HepG2 (cell line): ENCODE measurements around the gene OTOP3. TPM values are rescaled to one million over a fixed set of nuclear protein-coding genes. Genes with fewer than 3 reads are reported as not detected.

Experiments used
- ATAC-seq: fragments of 200-7000 bp; cut with Tn5 transposase; 3 replicates; pipeline ENCODE4 v1.9.1; 2020; ENCODE audit warnings: mild to moderate bottlenecking, moderate library complexity
- BruUV-seq: library from RNA; stranded (reverse); fragments of 400-500 nt; replicated peaks from 2 replicates; lab custom pipeline; 2021; lab: Mats Ljungman, UMichigan
- CTCF ChIA-PET: fragments of 300-600 bp; formaldehyde crosslinking; extraction: SDS; loops from one replicate; lab custom pipeline; 2021; ENCODE audit warnings: low total read pairs, inconsistent platforms, low intra/inter-chr PET ratio; lab: Yijun Ruan, JAX
- POLR2A ChIA-PET: fragments of 350-600 bp; sonication (Branson Sonifier 250); formaldehyde crosslinking; loops from one replicate; lab custom pipeline; 2020; ENCODE audit warnings: antibody characterized with exemption, inconsistent platforms; lab: Yijun Ruan, JAX
- DNase-seq: peaks from one replicate; pipeline ENCODE4 v3.0.0-alpha.2; 2015; ENCODE audit warnings: low spot score
- FAIRE-seq: peaks from 3 replicates; lab custom pipeline; 2011; peaks lifted over from hg19 to GRCh38; lab: Jason Lieb, UNC
- H2AFZ ChIP-seq: one replicate; pipeline ENCODE4 v1.6.1; 2011; ENCODE audit warnings: low read length, inconsistent platforms
- H3K27ac ChIP-seq: fragments of 300-600 bp; 3 replicates; pipeline ENCODE4 v1.8.0; 2011; ENCODE audit warnings: mixed run types, mild to moderate bottlenecking, mixed read lengths, low read length, inconsistent platforms; ENCODE audit not compliant: insufficient read depth; ENCODE audit errors: extremely low read length
- H3K27me3 ChIP-seq, 2 experiments: fragments of 200-600 bp in 1 of 2; 2 replicates in 1 of 2; 3 replicates in 1 of 2; pipeline versions ENCODE4 v1.6.0 to v1.8.0; 2011; ENCODE audit warnings: low read length in 2 of 2, mild to moderate bottlenecking in 2 of 2, moderate library complexity in 2 of 2, inconsistent platforms in 1 of 2; ENCODE audit not compliant: insufficient read depth in 2 of 2, control insufficient read depth in 1 of 2
- H3K36me3 ChIP-seq, 2 experiments: fragments of 200-600 bp in 1 of 2; replicated peaks in 1 of 2; 2 replicates in 1 of 2; 3 replicates in 1 of 2; pipeline versions ENCODE4 v1.5.1 to v1.8.0; 2011; ENCODE audit warnings: low read length in 2 of 2, inconsistent platforms in 1 of 2; ENCODE audit not compliant: insufficient read depth in 2 of 2, control insufficient read depth in 1 of 2
- H3K4me1 ChIP-seq: 2 replicates; pipeline ENCODE4 v1.5.1; 2012; ENCODE audit warnings: low read length, inconsistent platforms; ENCODE audit not compliant: insufficient read depth
- H3K4me2 ChIP-seq: 2 replicates; pipeline ENCODE4 v1.6.0; 2011; ENCODE audit warnings: low read depth, low read length, inconsistent platforms
- H3K4me3 ChIP-seq, 3 experiments: fragments of 200-600 bp in 1 of 3; sonication (generic), shearing (Covaris generic) in 1 of 3; replicated peaks in 1 of 3; 2 replicates each; pipeline ENCODE4 v1.5.1; 2011 to 2016; ENCODE audit warnings: low read length in 3 of 3, inconsistent platforms in 2 of 3, low read depth in 2 of 3, mild to moderate bottlenecking in 2 of 3, control low read depth in 1 of 3, mixed read lengths in 1 of 3; ENCODE audit not compliant: insufficient read depth in 1 of 3
- H3K79me2 ChIP-seq: one replicate; pipeline ENCODE4 v1.6.1; 2011; ENCODE audit warnings: low read length, inconsistent platforms; ENCODE audit not compliant: insufficient read depth
- H3K9ac ChIP-seq: 2 replicates; pipeline ENCODE4 v1.6.0; 2011; ENCODE audit warnings: mild to moderate bottlenecking, low read depth, low read length, inconsistent platforms; ENCODE audit not compliant: insufficient read depth
- H3K9me3 ChIP-seq: 2 replicates; pipeline ENCODE4 v1.5.1; 2012; ENCODE audit warnings: mild to moderate bottlenecking, low read length
- H4K20me1 ChIP-seq: 2 replicates; pipeline ENCODE4 v1.6.0; 2011; ENCODE audit warnings: inconsistent platforms, mild to moderate bottlenecking, low read length, moderate library complexity; ENCODE audit not compliant: insufficient read depth
- ATM ChIP-seq: fragments of 450-650 bp; IDR thresholded peaks from 2 replicates; pipeline ENCODE4 v1.7.1; 2017; ENCODE audit warnings: mild to moderate bottlenecking, borderline replicate concordance
- BRF2 ChIP-seq: sonication (generic); formaldehyde crosslinking; IDR thresholded peaks from 2 replicates; pipeline ENCODE4 v1.8.1; 2022; ENCODE audit warnings: mild to moderate bottlenecking, missing genetic modification reagents
- CERS6 ChIP-seq: sonication (generic); formaldehyde crosslinking; IDR thresholded peaks from 2 replicates; pipeline ENCODE4 v1.5.0; 2020; ENCODE audit warnings: missing genetic modification reagents
- FOXO1 ChIP-seq: sonication (generic); formaldehyde crosslinking; IDR thresholded peaks from 2 replicates; pipeline ENCODE4 v1.4.0; 2020; ENCODE audit warnings: missing genetic modification reagents
- GTF2F1 ChIP-seq: fragments of 150-350 bp; IDR thresholded peaks from 2 replicates; pipeline ENCODE4 v1.6.1; 2014; ENCODE audit warnings: low read length
- HNRNPK ChIP-seq: fragments of 200-400 bp; formaldehyde crosslinking; IDR thresholded peaks from 2 replicates; pipeline ENCODE4 v1.6.1; 2018; ENCODE audit warnings: low read length, low read depth, moderate library complexity, mild to moderate bottlenecking; ENCODE audit not compliant: poor library complexity, severe bottlenecking
- KLF6 ChIP-seq: IDR thresholded peaks from 2 replicates; pipeline ENCODE4 v1.8.0; 2016; ENCODE audit warnings: missing biosample characterization, missing genetic modification reagents
- NFYB ChIP-seq: sonication (generic); formaldehyde crosslinking; IDR thresholded peaks from 2 replicates; pipeline ENCODE4 v1.4.0; 2020; ENCODE audit warnings: missing genetic modification reagents
- PPARG ChIP-seq: conservative IDR thresholded peaks from 2 replicates; pipeline ENCODE4 v1.6.1; 2016; ENCODE audit warnings: missing biosample characterization, missing genetic modification reagents
- TSC22D2 ChIP-seq: sonication (generic); formaldehyde crosslinking; IDR thresholded peaks from 2 replicates; pipeline ENCODE4 v1.5.1; 2020; ENCODE audit warnings: missing genetic modification reagents, mild to moderate bottlenecking, borderline replicate concordance
- ZFP1 ChIP-seq: IDR thresholded peaks from 2 replicates; pipeline ENCODE4 v1.6.1; 2016
- ZNF232 ChIP-seq: sonication (generic); formaldehyde crosslinking; IDR thresholded peaks from 2 replicates; pipeline ENCODE4 v1.4.0; 2020; ENCODE audit warnings: missing genetic modification reagents, borderline replicate concordance
- WGBS: methylation state at CpG from one replicate; pipeline ENCODE4 v1.1.6; 2017; ENCODE audit warnings: low lambda C conversion rate; 5-methylcytosine and 5-hydroxymethylcytosine counted together
- in situ Hi-C: cut with HindIII; loops from 2 replicates; pipeline ENCODE4 v1.10.0; 2017; ENCODE audit warnings: low pct_unique_long_range_greater_than_20kb; ENCODE audit not compliant: extremely low pct_ligation_motif_present
- intact Hi-C: fragments of 100-400 bp; cut with micrococcal nuclease; formaldehyde crosslinking; loops from one replicate; pipeline ENCODE4 v1.10.0; 2022; ENCODE audit not compliant: unreplicated experiment
- polyA plus RNA-seq, 8 experiments: library from polyadenylated mRNA; depleted of rRNA in 3 of 8; stranded (reverse) in 7 of 8; unstranded in 1 of 8; fragments of >200 nt; fragmentation: Illumina TruSeq in 4 of 8; extraction: Trizol in 4 of 8; gene quantifications; 2 replicates each; pipeline versions ENCODE4 v1.2.1 to v1.2.3, GENCODE V29; 2011 to 2016; ENCODE audit warnings: low read depth in 4 of 8, missing spikeins in 1 of 8, mixed read lengths in 1 of 8; ENCODE audit not compliant: insufficient read depth in 1 of 8
- total RNA-seq, 5 experiments: library from RNA; depleted of rRNA; stranded (reverse); fragments of >200 nt; fragmentation: Illumina TruSeq; extraction: Trizol; gene quantifications; 2 replicates each; pipeline ENCODE4 v1.2.3, GENCODE V29; 2016; ENCODE audit warnings: low read depth in 1 of 5

OTOP3 gene
- total and polyA plus RNA-seq, 2 of the 13 experiments (the other 11 are each of a cell fraction or from before 2014, with no cell fraction given), result not detected

GRCh38 chr17:74938194-74938950 lies 2.7 kb downstream of the OTOP3 start:
- no peaks in the 10 kb centered on the region for H3K79me2 ChIP-seq
- DNase-seq, result no peak
- H3K4me2 ChIP-seq, result no peak overlapping the region
- no peak for FAIRE-seq
- H3K4me1 ChIP-seq, result no peaks in the 10 kb centered on the region
- no TSS peak for BruUV-seq
- intact Hi-C loops (no loop called here), in situ Hi-C loops (no loop called here)
- H3K27ac ChIP-seq, result no peak overlapping the region
- peaks cover 25 to 90% of the 10 kb centered on the region in 2 experiments for H3K27me3 ChIP-seq
- H3K4me3 ChIP-seq, result no peak overlapping the region
- H4K20me1 ChIP-seq, result no peaks in the 10 kb centered on the region
- no peaks in the 10 kb centered on the region for H3K9me3 ChIP-seq
- ChIA-PET CTCF (no interaction called here), POLR2A (no interaction called here)
- TF ChIP-seq ATM, result no peak
- TF ChIP-seq ZFP1 (CRISPR knock-in tag), result no peak
- no peak overlapping the region for H2AFZ ChIP-seq
- ATAC-seq, result no peak
- H3K36me3 ChIP-seq, result no peaks in the 10 kb centered on the region
- H3K9ac ChIP-seq, result no peak overlapping the region
- WGBS, result 28% methylated on average over 8 of the region's 8 CpGs

DNA sequence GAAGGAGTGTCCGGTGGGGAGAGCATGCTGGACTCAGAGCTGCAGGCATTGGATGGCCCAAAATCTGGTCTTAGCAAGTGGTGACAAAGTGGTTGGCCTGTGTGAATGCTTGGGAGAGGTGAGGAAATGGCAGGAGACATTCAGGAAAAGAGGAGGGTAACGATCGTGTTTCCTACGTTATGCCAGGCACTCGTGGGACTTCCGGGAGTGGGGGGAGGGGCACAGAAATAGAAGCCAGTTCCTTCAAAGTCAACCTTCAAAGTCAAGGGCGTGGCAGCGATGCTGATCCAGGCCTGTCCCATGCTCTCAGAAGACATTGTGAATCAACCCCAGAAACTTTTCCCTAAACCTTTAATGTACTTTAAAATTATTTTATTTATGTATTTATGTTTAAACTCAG lies 3.8 kb downstream of the OTOP3 start:
- H2AFZ ChIP-seq, result no peak overlapping the region
- CTCF ChIA-PET, result no interaction called here
- in situ Hi-C loops (no loop called here), intact Hi-C loops (no loop called here)
- H3K79me2 ChIP-seq, result no peaks in the 10 kb centered on the region
- POLR2A ChIA-PET, result interaction anchor here (0.7 kb wide), 1 partner anchor 73 kb away, joined by 3 read pairs; no protein-coding TSS in a partner anchor
- no peak overlapping the region for H3K9ac ChIP-seq
- TF ChIP-seq BRF2 (CRISPR knock-in tag) (no peak), CERS6 (no peak), HNRNPK (no peak), GTF2F1 (no peak), NFYB (CRISPR knock-in tag) (no peak), ZNF232 (CRISPR knock-in tag) (no peak), PPARG (CRISPR knock-in tag) (no peak), FOXO1 (CRISPR knock-in tag) (no peak), KLF6 (no peak), TSC22D2 (CRISPR knock-in tag) (no peak)
- no peak overlapping the region for H3K4me3 ChIP-seq
- BruUV-seq, result no TSS peak
- H3K4me2 ChIP-seq, result no peak overlapping the region
- FAIRE-seq (no peak), DNase-seq (no peak), ATAC-seq (no peak)
- H4K20me1 ChIP-seq, result no peaks in the 10 kb centered on the region
- H3K27ac ChIP-seq, result no peak overlapping the region
- H3K9me3 ChIP-seq, result no peaks in the 10 kb centered on the region
- no peaks in the 10 kb centered on the region for H3K36me3 ChIP-seq
- 16% methylated on average over 8 of the region's 8 CpGs for WGBS
- H3K27me3 ChIP-seq, result peaks cover 25 to 88% of the 10 kb centered on the region in 2 experiments
- no peaks in the 10 kb centered on the region for H3K4me1 ChIP-seq
